SKM-1 (cell line): ENCODE data around the gene MDGA2.
"Not testable (repeated sequence)": the region's sequence is repeated elsewhere in the genome, so short reads cannot be mapped to it uniquely, and the experiment has no call there.

Experiments used
- DNase-seq: peaks from one replicate; lab custom pipeline; 2025; ENCODE audit not compliant: unreplicated experiment; lab: John Stamatoyannopoulos, UW

Gene MDGA2

GRCh38 chr14:46985529-46986380 is 689.6 kb downstream of the MDGA2 start:
- no peak for DNase-seq

DNA sequence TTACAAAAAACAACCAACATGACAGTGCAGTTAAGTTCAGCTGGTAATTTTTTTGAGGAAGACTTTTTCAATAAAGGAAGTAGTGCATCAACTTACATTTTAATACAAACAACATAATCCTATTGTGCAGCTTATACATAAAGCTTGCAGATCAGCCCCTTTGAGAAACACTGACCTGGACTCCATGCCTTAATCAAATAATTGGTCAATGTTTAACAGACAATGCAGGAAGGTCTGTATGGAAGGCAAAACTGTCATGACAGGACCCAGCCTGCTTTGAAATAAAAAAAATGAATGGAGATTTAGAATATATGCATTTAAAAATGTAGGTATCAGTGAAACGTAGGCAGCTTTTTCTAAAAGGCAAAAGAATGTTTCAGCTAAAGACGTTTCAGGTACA is 702.1 kb downstream of the MDGA2 start:
- no peak for DNase-seq

DNA sequence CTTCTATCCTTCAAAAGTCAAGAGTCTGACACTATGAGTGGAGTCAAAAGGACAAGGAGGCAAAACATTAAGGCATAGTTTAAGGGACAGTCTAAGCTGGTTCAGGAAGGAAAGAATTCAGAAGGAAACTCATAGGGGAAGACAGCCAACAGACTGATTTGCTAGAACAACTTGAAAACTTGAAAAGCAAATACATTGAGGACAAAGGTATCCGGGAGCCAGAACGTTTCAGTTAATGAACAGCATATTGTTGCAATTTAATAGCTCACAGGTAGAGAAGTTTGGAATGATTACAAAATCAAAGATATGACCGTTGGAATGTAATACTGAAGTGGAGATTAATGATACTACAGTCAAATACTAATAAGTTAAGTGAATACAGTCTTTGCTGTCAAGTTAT is 711.0 kb downstream of the MDGA2 start:
- no peak for DNase-seq

DNA sequence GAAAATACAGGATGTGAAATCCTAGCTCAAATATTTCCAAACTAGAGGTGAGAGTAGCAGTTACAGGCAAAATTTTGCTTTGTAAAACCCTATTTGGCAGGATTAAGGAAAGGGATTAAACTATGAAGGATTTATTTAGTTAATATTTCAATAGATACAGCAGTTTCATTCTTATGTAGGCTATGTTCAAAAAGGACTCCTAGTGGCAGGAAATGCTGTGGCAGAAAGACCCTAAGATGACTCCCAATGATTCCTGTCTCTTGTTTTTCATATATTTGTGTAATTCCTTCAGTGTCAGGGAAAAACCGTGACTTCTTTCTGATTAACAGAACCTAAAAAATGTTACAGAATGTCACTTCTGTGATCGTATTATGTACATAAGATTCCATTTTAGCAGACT is 724.3 kb downstream of the MDGA2 start:
- no peak for DNase-seq

- no peak for DNase-seq
Measured at GRCh38 chr14:46940611-46941010, 734.8 kb downstream of the MDGA2 start.

- DNase-seq = no peak
Measured at GRCh38 chr14:46920542-46920941, 754.9 kb downstream of the MDGA2 start.

DNA sequence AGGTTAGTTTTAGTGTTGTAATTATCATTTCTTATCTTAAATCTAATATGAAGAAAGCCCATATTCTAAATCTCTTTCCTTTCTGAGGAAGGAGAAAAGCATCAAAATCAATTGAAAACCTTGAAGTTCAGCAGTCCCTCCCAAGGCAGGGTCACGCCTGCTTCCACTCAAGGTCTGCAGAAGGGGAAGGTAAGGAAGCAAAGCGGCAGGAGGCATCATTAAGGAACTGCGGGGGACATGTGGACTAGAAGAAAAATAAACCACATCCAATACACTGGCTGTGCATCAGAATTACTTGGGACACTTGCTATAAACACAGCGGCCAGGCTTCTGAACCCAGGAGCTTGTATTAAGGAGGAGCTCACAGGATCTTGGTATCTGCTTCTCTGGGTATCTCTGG is 759.9 kb downstream of the MDGA2 start:
- DNase-seq = not testable (repeated sequence)

- no peak for DNase-seq
Measured at GRCh38 chr14:46902837-46903236, 772.6 kb downstream of the MDGA2 start.

GRCh38 chr14:46894476-46894875 is 780.9 kb downstream of the MDGA2 start:
- DNase-seq = no peak

DNA sequence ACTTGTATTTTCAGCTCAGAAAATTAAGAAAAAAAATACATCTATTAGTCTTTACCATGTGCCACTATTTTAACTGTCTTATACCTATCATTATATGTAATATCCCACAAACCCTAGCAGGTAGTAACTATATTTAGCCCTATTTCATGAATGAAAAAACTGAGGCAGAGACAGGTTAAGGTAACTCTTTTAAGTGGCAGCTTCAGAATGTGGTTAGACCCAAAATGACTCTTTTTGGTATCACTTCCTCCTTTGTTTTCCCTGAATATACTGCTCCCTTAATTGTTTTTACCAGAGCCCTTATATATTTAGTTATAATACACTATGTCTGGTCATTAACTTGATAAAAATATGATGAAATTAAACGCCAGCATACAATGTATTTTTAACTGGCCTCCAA is 788.3 kb downstream of the MDGA2 start:
- no peak for DNase-seq

DNA sequence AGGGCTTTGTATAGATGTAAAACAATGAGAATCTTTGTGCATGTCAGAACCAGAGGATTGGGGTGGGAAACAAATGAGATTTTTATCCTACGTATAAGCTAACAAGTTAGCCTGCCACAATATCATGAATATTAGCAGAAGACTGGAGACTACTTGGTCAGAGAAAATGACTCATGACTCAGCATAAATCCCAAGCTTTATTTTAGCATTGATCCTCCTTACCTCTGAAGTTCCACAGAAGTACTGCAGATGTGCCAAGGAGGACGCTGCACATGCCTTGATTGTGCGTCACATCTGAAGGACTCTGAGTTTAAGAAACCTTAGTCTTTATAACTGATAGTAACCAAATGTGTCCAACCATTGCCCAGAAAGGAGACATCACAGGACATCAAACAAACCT is 789.8 kb downstream of the MDGA2 start:
- no peak for DNase-seq

GRCh38 chr14:46861753-46862152 is 813.7 kb downstream of the MDGA2 start:
- no peak for DNase-seq

- DNase-seq = no peak
Measured at GRCh38 chr14:46840944-46841720, 834.3 kb downstream of the MDGA2 start.

DNA sequence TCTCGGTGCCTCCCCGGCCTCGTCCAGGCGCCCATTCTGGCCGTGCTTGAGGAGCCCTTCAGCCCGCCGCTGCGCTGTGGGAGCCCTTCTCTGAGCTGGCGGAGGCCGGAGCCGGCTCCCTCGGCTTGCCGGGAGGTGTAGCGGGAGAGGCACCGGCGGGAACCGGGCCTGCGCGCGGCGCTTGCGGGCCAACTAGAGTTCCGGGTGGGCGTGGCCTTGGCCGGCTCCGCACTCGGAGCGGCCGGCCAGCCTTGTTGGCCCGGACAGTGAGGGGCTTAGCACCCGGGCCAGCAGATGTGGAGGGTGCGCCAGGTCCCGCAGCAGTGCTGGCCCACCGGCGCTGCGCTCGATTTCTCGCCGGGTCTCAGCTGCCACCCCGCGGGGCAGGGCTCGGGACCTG is 855.1 kb downstream of the MDGA2 start:
- no peak for DNase-seq

DNA sequence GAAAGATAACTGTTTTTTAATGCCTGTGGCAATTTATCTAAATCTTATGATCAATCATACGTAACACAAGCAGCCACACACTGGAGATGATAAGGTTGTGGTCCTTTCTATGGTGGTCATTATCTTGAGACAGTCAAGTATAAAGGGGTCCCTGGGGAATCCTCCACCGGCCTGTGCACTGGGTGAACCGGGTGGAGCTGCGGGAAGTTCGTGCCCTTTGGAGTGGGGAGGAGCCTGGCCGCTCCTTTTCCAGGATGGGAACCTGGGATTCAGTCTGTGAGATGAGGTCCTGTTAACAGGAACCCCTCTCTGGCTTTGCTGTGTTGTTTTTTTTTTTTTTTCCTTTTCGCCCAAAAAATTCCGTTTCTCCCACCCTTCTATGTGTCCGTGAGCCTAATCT is 856.3 kb downstream of the MDGA2 start:
- DNase-seq = no peak

DNA sequence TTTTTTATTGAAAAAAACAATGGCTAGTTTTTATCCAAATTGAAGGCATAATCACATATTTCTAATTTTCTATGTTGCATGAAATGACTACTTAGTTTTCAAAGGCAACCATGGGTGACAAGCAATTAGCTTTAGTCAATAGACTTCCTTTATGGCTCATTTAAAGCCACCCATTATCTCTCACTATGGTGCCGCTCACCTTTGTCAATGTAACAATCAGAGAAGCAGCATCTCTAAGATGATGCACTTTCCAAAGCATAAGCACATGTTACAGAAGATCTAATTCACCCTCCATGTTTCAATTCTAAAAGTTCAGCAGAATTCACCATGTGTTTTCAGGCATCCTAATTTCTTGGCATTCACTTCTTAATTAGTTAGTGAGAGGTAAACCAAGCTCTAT is 857.3 kb downstream of the MDGA2 start:
- DNase-seq = no peak

DNA sequence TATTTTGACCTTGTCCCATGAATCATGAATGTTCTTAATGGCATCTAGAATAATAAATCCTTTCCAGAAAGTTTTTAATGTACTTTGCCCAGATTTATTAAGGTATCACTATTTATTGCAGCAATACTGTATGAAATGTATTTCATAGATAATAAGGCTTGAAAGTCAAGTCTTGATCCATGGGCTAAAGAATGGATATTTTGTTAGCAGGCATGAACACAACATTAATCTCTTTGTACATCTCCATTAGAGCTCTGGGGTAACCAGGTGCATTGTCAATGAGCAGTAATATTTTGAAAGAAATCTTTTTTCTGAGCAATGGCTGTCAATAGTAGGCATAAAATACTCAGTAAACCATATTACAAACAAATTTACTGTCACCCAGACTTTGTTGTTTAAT is 882.3 kb downstream of the MDGA2 start:
- DNase-seq = no peak
